ENCODE results near the gene MAPT. TPM values are rescaled to one million over a fixed set of nuclear protein-coding genes. Genes with fewer than 3 reads are reported as not detected.

Gene MAPT
- total RNA-seq, 1 donor from 2014 or later = 2.4 TPM

DNA sequence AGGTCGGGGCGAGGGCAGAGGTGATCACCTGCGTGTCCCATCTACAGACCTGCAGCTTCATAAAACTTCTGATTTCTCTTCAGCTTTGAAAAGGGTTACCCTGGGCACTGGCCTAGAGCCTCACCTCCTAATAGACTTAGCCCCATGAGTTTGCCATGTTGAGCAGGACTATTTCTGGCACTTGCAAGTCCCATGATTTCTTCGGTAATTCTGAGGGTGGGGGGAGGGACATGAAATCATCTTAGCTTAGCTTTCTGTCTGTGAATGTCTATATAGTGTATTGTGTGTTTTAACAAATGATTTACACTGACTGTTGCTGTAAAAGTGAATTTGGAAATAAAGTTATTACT, 133.6 kb downstream of the MAPT start:
- no peak overlapping the region for H3K9ac ChIP-seq
- no peaks in the 10 kb centered on the region for H3K36me3 ChIP-seq
- no peak for DNase-seq (ENCODE audit: low spot score)
- H3K4me1 ChIP-seq = peaks cover 25% of the 10 kb centered on the region
- Mint-ChIP-seq H3K9me3 (no peaks in the 10 kb centered on the region), H3K4me1 (peaks cover 26% of the 10 kb centered on the region), H3K27me3 (ENCODE audit: insufficient read depth, low read depth) (peaks cover 5% of the 10 kb centered on the region), H3K27ac (peak overlapping the region; percentile 76), H3K36me3 (peaks cover 35% of the 10 kb centered on the region), H3K4me3 (no peak overlapping the region)
- H3K79me2 ChIP-seq (ENCODE audit: low read depth) = no peaks in the 10 kb centered on the region
- peaks cover 23% of the 10 kb centered on the region for H3F3A ChIP-seq (ENCODE audit: low read depth)
- no peaks in the 10 kb centered on the region for H3K27me3 ChIP-seq
- no peak overlapping the region for H3K27ac ChIP-seq
- TF ChIP-seq, protein P1, sequence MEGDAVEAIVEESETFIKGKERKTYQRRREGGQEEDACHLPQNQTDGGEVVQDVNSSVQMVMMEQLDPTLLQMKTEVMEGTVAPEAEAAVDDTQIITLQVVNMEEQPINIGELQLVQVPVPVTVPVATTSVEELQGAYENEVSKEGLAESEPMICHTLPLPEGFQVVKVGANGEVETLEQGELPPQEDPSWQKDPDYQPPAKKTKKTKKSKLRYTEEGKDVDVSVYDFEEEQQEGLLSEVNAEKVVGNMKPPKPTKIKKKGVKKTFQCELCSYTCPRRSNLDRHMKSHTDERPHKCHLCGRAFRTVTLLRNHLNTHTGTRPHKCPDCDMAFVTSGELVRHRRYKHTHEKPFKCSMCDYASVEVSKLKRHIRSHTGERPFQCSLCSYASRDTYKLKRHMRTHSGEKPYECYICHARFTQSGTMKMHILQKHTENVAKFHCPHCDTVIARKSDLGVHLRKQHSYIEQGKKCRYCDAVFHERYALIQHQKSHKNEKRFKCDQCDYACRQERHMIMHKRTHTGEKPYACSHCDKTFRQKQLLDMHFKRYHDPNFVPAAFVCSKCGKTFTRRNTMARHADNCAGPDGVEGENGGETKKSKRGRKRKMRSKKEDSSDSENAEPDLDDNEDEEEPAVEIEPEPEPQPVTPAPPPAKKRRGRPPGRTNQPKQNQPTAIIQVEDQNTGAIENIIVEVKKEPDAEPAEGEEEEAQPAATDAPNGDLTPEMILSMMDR (IDR thresholded peaks at IDR 0.05) = no peak
- no peak overlapping the region for H2AFZ ChIP-seq (replicated peaks)
- no peak overlapping the region for H3K4me2 ChIP-seq
- peaks cover 54% of the 10 kb centered on the region for H4K20me1 ChIP-seq (ENCODE audit: low read depth)
- H3K4me3 ChIP-seq = no peak overlapping the region
- no peaks in the 10 kb centered on the region for H3K9me3 ChIP-seq (ENCODE audit: low read depth)

DNA sequence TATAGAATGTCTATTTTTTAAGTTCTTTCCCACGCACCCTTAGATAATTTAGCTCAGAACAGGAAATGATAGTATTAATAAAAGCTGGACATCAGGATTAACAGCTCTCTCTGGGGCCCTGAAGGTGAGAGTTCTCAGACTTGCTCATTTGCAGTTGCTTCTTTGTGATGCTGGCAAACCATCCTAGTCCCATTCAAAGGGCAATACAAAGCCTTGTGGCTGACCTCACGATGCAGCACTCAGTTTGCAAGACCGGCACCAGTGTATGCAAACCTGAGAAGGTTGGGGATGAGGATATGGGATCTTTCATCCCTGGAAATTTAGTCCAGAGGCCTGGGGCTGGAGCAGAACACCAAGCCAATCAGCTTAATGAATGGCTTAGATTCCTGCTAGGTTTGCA, 134.0 kb downstream of the MAPT start:
- H3K27me3 Mint-ChIP-seq (ENCODE audit: insufficient read depth, low read depth) = peaks cover 2% of the 10 kb centered on the region
- no peak overlapping the region for H3K4me3 Mint-ChIP-seq
- no peak overlapping the region for H3K27ac Mint-ChIP-seq
- peaks cover 55% of the 10 kb centered on the region for H4K20me1 ChIP-seq (ENCODE audit: low read depth)
- no peak overlapping the region for H2AFZ ChIP-seq (replicated peaks)
- DNase-seq (ENCODE audit: low spot score) = peak; percentile 52
- no peaks in the 10 kb centered on the region for H3K36me3 ChIP-seq
- no peaks in the 10 kb centered on the region for H3K9me3 Mint-ChIP-seq
- H3K79me2 ChIP-seq (ENCODE audit: low read depth) = no peaks in the 10 kb centered on the region
- H3K4me2 ChIP-seq = no peak overlapping the region
- TF ChIP-seq EZH2 (IDR thresholded peaks at IDR 0.05) = no peak
- TF ChIP-seq, protein P1 (IDR thresholded peaks at IDR 0.05) = no peak
- TF ChIP-seq EZH2phosphoT487 (IDR thresholded peaks at IDR 0.05) = no peak
- H3K9ac ChIP-seq = no peak overlapping the region
- H3K36me3 Mint-ChIP-seq = peaks cover 35% of the 10 kb centered on the region
- H3K9me3 ChIP-seq (ENCODE audit: low read depth) = no peaks in the 10 kb centered on the region
- H3K4me3 ChIP-seq = no peak overlapping the region
- peaks cover 23% of the 10 kb centered on the region for H3F3A ChIP-seq (ENCODE audit: low read depth)
- peaks cover 23% of the 10 kb centered on the region for H3K4me1 Mint-ChIP-seq
- peaks cover 25% of the 10 kb centered on the region for H3K4me1 ChIP-seq
- H3K27ac ChIP-seq = no peak overlapping the region
- no peaks in the 10 kb centered on the region for H3K27me3 ChIP-seq

DNA sequence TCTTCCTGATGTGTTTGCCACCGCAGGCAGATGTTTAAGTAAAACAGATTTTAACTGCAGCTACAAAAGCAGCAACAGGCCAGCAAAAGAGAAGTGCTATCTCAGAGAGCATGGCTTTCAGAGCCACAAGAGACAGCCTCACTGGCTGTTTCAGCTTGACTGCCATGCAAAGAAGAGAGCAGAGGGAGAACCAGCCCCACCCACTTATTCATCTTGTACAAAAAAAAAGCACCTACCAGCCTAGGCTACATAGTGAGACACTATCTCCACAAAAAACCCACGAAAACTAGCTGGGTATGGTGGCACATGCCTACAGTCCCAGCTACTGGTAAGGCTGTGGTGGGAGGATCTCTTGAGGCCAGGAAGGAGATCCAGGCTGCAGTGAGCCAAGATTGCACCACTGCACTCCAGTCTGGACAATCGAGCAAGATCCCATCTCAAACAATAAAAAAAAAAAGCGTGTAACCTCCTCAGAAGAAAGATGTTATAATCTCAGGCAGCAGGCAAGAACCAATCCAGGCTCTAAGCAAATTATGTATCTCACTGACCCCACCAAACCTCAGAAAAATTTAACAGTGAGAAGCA, 134.7 kb downstream of the MAPT start:
- no peak for DNase-seq (ENCODE audit: low spot score)
- Histone ChIP-seq H3K9me3 (ENCODE audit: low read depth) (no peaks in the 10 kb centered on the region), H3K27me3 (no peaks in the 10 kb centered on the region), H3K4me1 (peaks cover 24% of the 10 kb centered on the region), H3K79me2 (ENCODE audit: low read depth) (no peaks in the 10 kb centered on the region), H3K4me3 (no peak overlapping the region), H3K4me2 (no peak overlapping the region), H2AFZ (replicated peaks) (no peak overlapping the region), H4K20me1 (ENCODE audit: low read depth) (peaks cover 55% of the 10 kb centered on the region), H3K36me3 (no peaks in the 10 kb centered on the region), H3K27ac (no peak overlapping the region), H3K9ac (no peak overlapping the region), H3F3A (ENCODE audit: low read depth) (peaks cover 23% of the 10 kb centered on the region)
- Mint-ChIP-seq H3K4me3 (no peak overlapping the region), H3K9me3 (no peaks in the 10 kb centered on the region), H3K27ac (no peak overlapping the region), H3K4me1 (peaks cover 19% of the 10 kb centered on the region), H3K36me3 (peaks cover 39% of the 10 kb centered on the region), H3K27me3 (ENCODE audit: insufficient read depth, low read depth) (peaks cover 2% of the 10 kb centered on the region)
- TF ChIP-seq EZH2phosphoT487 (IDR thresholded peaks at IDR 0.05) = no peak
- TF ChIP-seq, protein P1 (IDR thresholded peaks at IDR 0.05) = no peak
- no peak for TF ChIP-seq EZH2 (IDR thresholded peaks at IDR 0.05)
